H9 (cell line): ENCODE data around the gene DYRK4. TPM values are rescaled to one million over a fixed set of nuclear protein-coding genes. Genes with fewer than 3 reads are reported as not detected.

Experiments used
- DNase-seq: peaks from one replicate; pipeline ENCODE4 v3.0.0-alpha.2; 2017
- H2AFZ ChIP-seq: one replicate; pipeline ENCODE4 v1.6.1; 2013; ENCODE audit warnings: mild to moderate bottlenecking, low read length, control low read depth, moderate library complexity
- H2AK5ac ChIP-seq: 2 replicates; pipeline ENCODE4 v1.6.1; 2013; ENCODE audit warnings: low read length, control low read depth, mixed read lengths; ENCODE audit not compliant: insufficient read length
- H2BK120ac ChIP-seq: one replicate; pipeline ENCODE4 v1.6.1; 2013; ENCODE audit warnings: low read depth, mild to moderate bottlenecking, low read length, control low read depth, inconsistent platforms; ENCODE audit not compliant: poor library complexity, severe bottlenecking
- H2BK12ac ChIP-seq: 2 replicates; pipeline ENCODE4 v1.6.1; 2013; ENCODE audit warnings: low read length, control low read depth, mixed read lengths, low read depth; ENCODE audit not compliant: insufficient read length
- H2BK15ac ChIP-seq: 2 replicates; pipeline ENCODE4 v1.6.1; 2013; ENCODE audit warnings: low read depth, low read length, control low read depth
- H2BK20ac ChIP-seq: one replicate; pipeline ENCODE4 v1.6.1; 2013; ENCODE audit warnings: low read depth, mild to moderate bottlenecking, low read length, control low read depth, inconsistent platforms; ENCODE audit not compliant: poor library complexity, severe bottlenecking
- H2BK5ac ChIP-seq: 2 replicates; pipeline ENCODE4 v1.6.1; 2013; ENCODE audit warnings: low read length, control low read depth, mixed read lengths; ENCODE audit not compliant: insufficient read length
- H3K14ac ChIP-seq: 2 replicates; pipeline ENCODE4 v1.6.1; 2013; ENCODE audit warnings: low read length, control low read depth; ENCODE audit not compliant: insufficient read depth
- H3K18ac ChIP-seq: 2 replicates; pipeline ENCODE4 v1.6.1; 2013; ENCODE audit warnings: low read depth, mild to moderate bottlenecking, mixed read lengths, low read length, control low read depth; ENCODE audit not compliant: insufficient read length
- H3K23ac ChIP-seq: 2 replicates; pipeline ENCODE4 v1.6.1; 2013; ENCODE audit warnings: low read length, control low read depth, mixed read lengths, low read depth; ENCODE audit not compliant: insufficient read length
- H3K23me2 ChIP-seq: 2 replicates; pipeline ENCODE4 v1.6.1; 2013; ENCODE audit warnings: low read depth, mild to moderate bottlenecking, mixed read lengths, low read length, control low read depth; ENCODE audit not compliant: insufficient read length, poor library complexity, severe bottlenecking
- H3K27ac ChIP-seq: 2 replicates; pipeline ENCODE4 v1.5.1; 2013; ENCODE audit warnings: low read length, control low read depth, mixed read lengths, low read depth; ENCODE audit not compliant: insufficient read length
- H3K27me3 ChIP-seq: 2 replicates; pipeline ENCODE4 v1.6.1; 2013; ENCODE audit warnings: low read length, control low read depth, inconsistent platforms; ENCODE audit not compliant: insufficient read depth
- H3K4ac ChIP-seq: 2 replicates; pipeline ENCODE4 v1.6.1; 2013; ENCODE audit warnings: low read depth, mild to moderate bottlenecking, control low read depth, inconsistent platforms, low read length, moderate library complexity
- H3K4me1 ChIP-seq: 2 replicates; pipeline ENCODE4 v1.6.1; 2013; ENCODE audit warnings: low read length, control low read depth, inconsistent platforms; ENCODE audit not compliant: insufficient read depth
- H3K4me2 ChIP-seq: 2 replicates; pipeline ENCODE4 v1.6.1; 2013; ENCODE audit warnings: low read length, control low read depth, mixed read lengths; ENCODE audit not compliant: insufficient read length, insufficient read depth
- H3K56ac ChIP-seq: 2 replicates; pipeline ENCODE4 v1.6.1; 2013; ENCODE audit warnings: low read depth, mild to moderate bottlenecking, mixed read lengths, low read length, control low read depth; ENCODE audit not compliant: insufficient read length
- H3K79me1 ChIP-seq: 2 replicates; pipeline ENCODE4 v1.6.1; 2013; ENCODE audit warnings: low read depth, mild to moderate bottlenecking, moderate library complexity, low read length, control low read depth, inconsistent platforms; ENCODE audit not compliant: insufficient read depth, poor library complexity, severe bottlenecking
- H3K79me2 ChIP-seq: 2 replicates; pipeline ENCODE4 v1.6.1; 2013; ENCODE audit warnings: low read length, control low read depth, inconsistent platforms; ENCODE audit not compliant: insufficient read depth
- H3K9ac ChIP-seq: 2 replicates; pipeline ENCODE4 v1.6.1; 2013; ENCODE audit warnings: low read length, control low read depth, mixed read lengths; ENCODE audit not compliant: insufficient read length; ENCODE audit errors: extremely low read depth
- H3K9me3 ChIP-seq: one replicate; pipeline ENCODE4 v1.6.1; 2013; ENCODE audit warnings: low read depth, low read length, inconsistent platforms; ENCODE audit not compliant: control insufficient read depth
- H3T11ph ChIP-seq: one replicate; pipeline ENCODE4 v1.6.1; 2013; ENCODE audit warnings: mild to moderate bottlenecking, low read length, control low read depth, inconsistent platforms
- H4K20me1 ChIP-seq: one replicate; pipeline ENCODE4 v1.6.1; 2013; ENCODE audit not compliant: control insufficient read depth, insufficient read length, insufficient read depth
- H4K5ac ChIP-seq: 2 replicates; pipeline ENCODE4 v1.6.1; 2013; ENCODE audit warnings: low read depth, mild to moderate bottlenecking, mixed read lengths, low read length, control low read depth; ENCODE audit not compliant: insufficient read length
- H4K8ac ChIP-seq: replicated peaks from 2 replicates; pipeline ENCODE4 v1.6.1; 2013; ENCODE audit warnings: low read length, control low read depth, mixed read lengths, low read depth; ENCODE audit not compliant: insufficient read length
- H4K91ac ChIP-seq: 2 replicates; pipeline ENCODE4 v1.6.1; 2013; ENCODE audit warnings: low read depth, mild to moderate bottlenecking, moderate library complexity, mixed read lengths, low read length, control low read depth; ENCODE audit not compliant: insufficient read length
- H3K27ac Mint-ChIP-seq, 3 experiments: 2 replicates in 2 of 3; 3 replicates in 1 of 3; pipeline ENCODE4 v1.8.0; 2020 to 2021; ENCODE audit warnings: mixed read lengths in 3 of 3, mild to moderate bottlenecking in 1 of 3, moderate library complexity in 1 of 3
- H3K27me3 Mint-ChIP-seq: 2 replicates; pipeline ENCODE4 v1.8.0; 2021; ENCODE audit warnings: low read depth, mild to moderate bottlenecking, moderate library complexity, mixed read lengths
- H3K36me3 Mint-ChIP-seq, 3 experiments: 2 replicates in 2 of 3; 3 replicates in 1 of 3; pipeline ENCODE4 v1.8.0; 2020 to 2021; ENCODE audit warnings: low read depth in 3 of 3, mixed read lengths in 3 of 3; ENCODE audit not compliant: insufficient read depth in 1 of 3
- H3K4me1 Mint-ChIP-seq, 2 experiments: 2 replicates each; pipeline ENCODE4 v1.8.0; 2020; ENCODE audit warnings: mixed read lengths in 2 of 2
- H3K4me3 Mint-ChIP-seq, 2 experiments: 2 replicates in 1 of 2; 3 replicates in 1 of 2; pipeline ENCODE4 v1.8.0; 2020 to 2021; ENCODE audit warnings: mild to moderate bottlenecking in 2 of 2, mixed read lengths in 2 of 2, moderate library complexity in 1 of 2
- H3K9me3 Mint-ChIP-seq, 2 experiments: 2 replicates in 1 of 2; 3 replicates in 1 of 2; pipeline ENCODE4 v1.8.0; 2020; ENCODE audit warnings: mild to moderate bottlenecking in 2 of 2, mixed read lengths in 2 of 2, moderate library complexity in 1 of 2
- WGBS: extraction: QIAGEN DNeasy Blood & Tissue Kit; methylation state at CpG from one replicate; pipeline ENCODE4 v1.1.7; 2013; ENCODE audit warnings: missing lambda C conversion rate, low lambda C conversion rate, mixed read lengths; ENCODE audit not compliant: insufficient read length; ENCODE audit errors: extremely low coverage; 5-methylcytosine and 5-hydroxymethylcytosine counted together
- total RNA-seq: library from RNA; stranded (reverse); gene quantifications from 2 replicates; pipeline ENCODE4 v1.2.1, GENCODE V29; 2021
- TF ChIP-seq, protein P1 (sequence below): fragments of 200-600 bp; sonication (generic); conservative IDR thresholded peaks from 3 replicates; pipeline ENCODE4 v1.8.0; 2021; ENCODE audit warnings: antibody characterized with exemption, mild to moderate bottlenecking

DYRK4 gene
- total RNA-seq, 1 experiment from 2014 or later, result 15.5 TPM

DNA sequence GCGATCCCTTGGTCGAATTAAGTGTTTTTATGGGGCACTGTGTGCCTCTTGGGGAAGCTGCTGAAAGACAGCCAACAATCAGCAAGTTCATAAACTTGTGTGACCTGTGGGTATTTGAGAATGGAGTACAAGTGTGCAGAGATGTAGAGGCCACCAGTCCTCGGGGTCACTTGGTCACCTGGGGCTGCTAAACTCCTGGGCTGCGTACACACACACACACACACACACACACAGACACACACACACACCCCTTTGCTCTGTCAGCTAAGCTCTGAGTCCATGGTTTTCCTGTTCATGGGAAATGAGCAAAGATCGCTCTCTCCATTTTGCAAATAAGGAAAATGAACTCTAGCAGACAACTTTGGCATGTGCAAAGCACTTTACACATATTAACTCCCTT lies 24.5 kb downstream of the DYRK4 start:
- no peak overlapping the region for H2AFZ ChIP-seq
- no peaks in the 10 kb centered on the region for H3K79me1 ChIP-seq
- no peak overlapping the region for H3K9ac ChIP-seq
- H3K36me3 Mint-ChIP-seq, result no peaks in the 10 kb centered on the region
- peaks cover 17 to 20% of the 10 kb centered on the region in 2 experiments for H3K4me1 Mint-ChIP-seq
- H3K23ac ChIP-seq, result no peak overlapping the region
- no peak overlapping the region for H2BK12ac ChIP-seq
- no peak overlapping the region for H3K27ac Mint-ChIP-seq
- no peak overlapping the region for H3K56ac ChIP-seq
- peaks cover 8% of the 10 kb centered on the region for H3K27me3 Mint-ChIP-seq
- no peaks in the 10 kb centered on the region for H3K9me3 ChIP-seq
- H3K79me2 ChIP-seq, result no peaks in the 10 kb centered on the region
- H2BK15ac ChIP-seq, result no peak overlapping the region
- H3K14ac ChIP-seq, result no peak overlapping the region
- H4K8ac ChIP-seq, result no peak overlapping the region
- no peak overlapping the region for H2AK5ac ChIP-seq
- no peaks in the 10 kb centered on the region for H4K20me1 ChIP-seq
- no peaks in the 10 kb centered on the region for H3K27me3 ChIP-seq
- no peaks in the 10 kb centered on the region; the same call in 1 of the 2 replicates for H3K4me1 ChIP-seq
- H3K4ac ChIP-seq, result no peak overlapping the region
- H2BK5ac ChIP-seq, result no peak overlapping the region
- TF ChIP-seq, protein P1, sequence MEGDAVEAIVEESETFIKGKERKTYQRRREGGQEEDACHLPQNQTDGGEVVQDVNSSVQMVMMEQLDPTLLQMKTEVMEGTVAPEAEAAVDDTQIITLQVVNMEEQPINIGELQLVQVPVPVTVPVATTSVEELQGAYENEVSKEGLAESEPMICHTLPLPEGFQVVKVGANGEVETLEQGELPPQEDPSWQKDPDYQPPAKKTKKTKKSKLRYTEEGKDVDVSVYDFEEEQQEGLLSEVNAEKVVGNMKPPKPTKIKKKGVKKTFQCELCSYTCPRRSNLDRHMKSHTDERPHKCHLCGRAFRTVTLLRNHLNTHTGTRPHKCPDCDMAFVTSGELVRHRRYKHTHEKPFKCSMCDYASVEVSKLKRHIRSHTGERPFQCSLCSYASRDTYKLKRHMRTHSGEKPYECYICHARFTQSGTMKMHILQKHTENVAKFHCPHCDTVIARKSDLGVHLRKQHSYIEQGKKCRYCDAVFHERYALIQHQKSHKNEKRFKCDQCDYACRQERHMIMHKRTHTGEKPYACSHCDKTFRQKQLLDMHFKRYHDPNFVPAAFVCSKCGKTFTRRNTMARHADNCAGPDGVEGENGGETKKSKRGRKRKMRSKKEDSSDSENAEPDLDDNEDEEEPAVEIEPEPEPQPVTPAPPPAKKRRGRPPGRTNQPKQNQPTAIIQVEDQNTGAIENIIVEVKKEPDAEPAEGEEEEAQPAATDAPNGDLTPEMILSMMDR, result no peak
- H3T11ph ChIP-seq, result no peak overlapping the region
- no peak overlapping the region for H4K5ac ChIP-seq
- H4K91ac ChIP-seq, result no peak overlapping the region
- H3K9me3 Mint-ChIP-seq, result no peaks in the 10 kb centered on the region; a peak in 1 of 5 replicates
- no peak overlapping the region for H3K18ac ChIP-seq
- H3K27ac ChIP-seq, result no peak overlapping the region
- no peaks in the 10 kb centered on the region for H3K23me2 ChIP-seq
- no peak overlapping the region for H2BK20ac ChIP-seq
- no peak overlapping the region for H2BK120ac ChIP-seq
- H3K4me2 ChIP-seq, result no peak overlapping the region
- no peak for DNase-seq
- WGBS, result no CpG with 5 or more reads among the region's 5 CpGs
- no peak overlapping the region for H3K4me3 Mint-ChIP-seq
